Activated CD4-positive, alpha-beta memory T cell treated with anti-CD3 and anti-CD28 coated beads for 36 hours (primary cell): Measurements from ENCODE around the gene ABHD8. TPM values are rescaled to one million over a fixed set of nuclear protein-coding genes. Genes with fewer than 3 reads are reported as not detected.

Experiments used
- CTCF ChIA-PET: fragments of 350-600 bp; sonication (Branson Sonifier 250); formaldehyde crosslinking; loops from one replicate; lab custom pipeline; 2021; ENCODE audit warnings: antibody characterized with exemption, inconsistent platforms; lab: Charles Lee
- POLR2A ChIA-PET: fragments of 350-600 bp; sonication (Branson Sonifier 250); formaldehyde crosslinking; loops from one replicate; lab custom pipeline; 2021; ENCODE audit warnings: antibody characterized with exemption; lab: Charles Lee
- DNase-seq: peaks from one replicate; pipeline ENCODE4 v3.0.0-alpha.2; 2020
- H3K27ac Mint-ChIP-seq: one replicate; pipeline ENCODE4 v1.8.0; 2021; ENCODE audit warnings: mixed read lengths
- H3K27me3 Mint-ChIP-seq: one replicate; pipeline ENCODE4 v1.8.0; 2021; ENCODE audit warnings: mixed read lengths
- H3K36me3 Mint-ChIP-seq: one replicate; pipeline ENCODE4 v1.8.0; 2021; ENCODE audit warnings: mixed read lengths
- H3K4me1 Mint-ChIP-seq: one replicate; pipeline ENCODE4 v1.8.0; 2021; ENCODE audit warnings: low read depth, mixed read lengths
- H3K4me3 Mint-ChIP-seq: one replicate; pipeline ENCODE4 v1.8.0; 2021; ENCODE audit warnings: mild to moderate bottlenecking, mixed read lengths
- H3K9me3 Mint-ChIP-seq: one replicate; pipeline ENCODE4 v1.8.0; 2021; ENCODE audit warnings: mixed read lengths
- intact Hi-C: fragments of 100-400 bp; cut with micrococcal nuclease; formaldehyde crosslinking; loops from one replicate; pipeline ENCODE4 v1.15.1; 2023
- total RNA-seq, 2 experiments: library from RNA; stranded (reverse); gene quantifications; one replicate each; pipeline ENCODE4 v1.2.3, GENCODE V29; 2021

ABHD8 gene, protein sequence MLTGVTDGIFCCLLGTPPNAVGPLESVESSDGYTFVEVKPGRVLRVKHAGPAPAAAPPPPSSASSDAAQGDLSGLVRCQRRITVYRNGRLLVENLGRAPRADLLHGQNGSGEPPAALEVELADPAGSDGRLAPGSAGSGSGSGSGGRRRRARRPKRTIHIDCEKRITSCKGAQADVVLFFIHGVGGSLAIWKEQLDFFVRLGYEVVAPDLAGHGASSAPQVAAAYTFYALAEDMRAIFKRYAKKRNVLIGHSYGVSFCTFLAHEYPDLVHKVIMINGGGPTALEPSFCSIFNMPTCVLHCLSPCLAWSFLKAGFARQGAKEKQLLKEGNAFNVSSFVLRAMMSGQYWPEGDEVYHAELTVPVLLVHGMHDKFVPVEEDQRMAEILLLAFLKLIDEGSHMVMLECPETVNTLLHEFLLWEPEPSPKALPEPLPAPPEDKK
- total RNA-seq: 1 to 10 TPM; 7.7 to 7.9 TPM

DNA sequence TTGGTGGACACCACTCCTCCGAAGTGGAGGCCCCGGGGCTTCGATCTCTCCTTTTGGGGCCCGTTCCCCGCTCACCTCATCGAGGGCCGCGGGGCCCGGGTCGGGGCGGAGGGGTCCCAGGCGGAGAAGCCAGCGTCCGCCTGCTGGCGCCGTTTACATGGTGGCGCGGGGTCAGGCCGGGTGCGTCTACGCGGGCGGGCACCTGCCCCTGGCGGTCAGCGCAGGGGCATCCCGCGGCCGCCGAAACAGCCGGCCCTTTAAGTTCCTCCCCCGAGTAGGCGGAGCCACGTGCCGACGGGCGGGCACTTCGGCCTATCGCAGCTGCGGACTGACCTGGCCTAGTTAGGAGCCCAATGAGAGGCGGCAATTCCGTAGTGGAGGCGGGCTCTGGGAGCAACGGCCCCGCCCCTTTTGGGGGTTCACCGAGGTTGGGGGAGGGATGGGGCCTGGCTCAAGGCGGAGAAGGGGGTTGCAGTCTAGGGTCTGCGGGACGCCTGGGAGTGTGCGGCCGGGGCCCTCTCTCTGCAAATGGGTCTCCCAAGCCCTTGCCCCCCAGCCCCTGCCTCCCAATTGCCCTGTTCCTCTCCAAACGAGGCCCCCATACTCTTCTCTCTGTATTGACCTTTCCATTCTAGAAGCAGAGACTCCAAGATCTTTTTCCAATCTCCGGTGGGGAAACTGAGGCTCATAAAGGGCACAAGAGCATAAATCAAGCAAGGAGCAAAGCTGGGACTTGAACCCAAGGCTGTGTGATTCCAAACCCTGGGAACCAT, at the start of gene ABHD8:
ABHD8 (minus strand) TSS at position 259 of the 773 bp plus-strand sequence. CDS start 1,809 bp downstream, outside the sequence.
- intact Hi-C loops: no loop called here
- peaks cover under 1% of the 10 kb centered on the region for H3K9me3 Mint-ChIP-seq
- no peak within 1 kb of the TSS for H3K27ac Mint-ChIP-seq
- H3K27me3 Mint-ChIP-seq: no peaks in the 10 kb centered on the region
- H3K36me3 Mint-ChIP-seq: no peaks in the 10 kb centered on the region
- peaks cover 43% of the 10 kb centered on the region for H3K4me1 Mint-ChIP-seq
- DNase-seq: peak; percentile 96
- CTCF ChIA-PET: interaction anchor here (0.7 to 2.4 kb wide), 6 partner anchors 7 to 82 kb away, joined by 3 to 18 read pairs (median 5); partner anchors contain the start of gene BABAM1
- peak within 1 kb of the TSS; percentile 64 for H3K4me3 Mint-ChIP-seq
- POLR2A ChIA-PET: interaction anchor here (0.7 kb wide), 1 partner anchor 1233 kb away, joined by 4 read pairs; no protein-coding TSS in a partner anchor

DNA sequence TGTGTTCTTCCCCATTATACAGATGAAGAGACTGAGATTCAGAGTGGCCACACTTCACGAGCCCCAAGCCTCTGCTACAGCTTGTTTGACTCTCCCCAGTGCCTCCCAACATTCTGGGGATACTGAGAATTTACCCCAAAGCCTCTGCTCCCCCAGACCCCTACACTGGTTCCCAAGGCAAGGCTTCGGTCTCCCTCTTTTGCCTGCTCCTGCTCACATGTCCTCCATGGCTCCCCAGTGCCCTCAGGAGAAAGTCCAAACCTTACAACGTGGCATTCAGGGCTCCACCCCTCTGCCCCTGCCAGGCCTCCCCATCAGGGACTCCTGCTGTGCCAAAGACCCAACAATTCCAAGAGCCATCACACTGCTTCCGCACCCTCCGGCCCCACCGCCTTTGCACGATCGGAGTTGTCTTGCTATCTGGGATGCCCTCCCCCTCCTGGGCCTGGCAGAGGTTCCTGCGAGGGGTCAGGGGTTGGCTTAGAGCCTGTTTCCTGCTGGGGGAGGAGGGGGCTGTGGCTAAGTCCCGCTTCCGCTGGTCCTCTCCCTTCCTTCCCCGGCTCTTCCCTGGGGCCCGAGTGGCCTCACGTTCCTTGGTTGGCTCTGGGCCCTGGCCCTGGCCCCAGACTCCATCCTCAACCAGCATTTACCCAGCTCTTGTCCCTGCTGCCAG, 49.5 kb upstream of the ABHD8 start:
- ChIA-PET POLR2A (no interaction called here), CTCF (no interaction called here)
- no peaks in the 10 kb centered on the region for H3K9me3 Mint-ChIP-seq
- H3K4me3 Mint-ChIP-seq: no peak overlapping the region
- no peaks in the 10 kb centered on the region for H3K4me1 Mint-ChIP-seq
- no peak for DNase-seq
- intact Hi-C loops: no loop called here
- H3K36me3 Mint-ChIP-seq: no peaks in the 10 kb centered on the region
- H3K27ac Mint-ChIP-seq: no peak overlapping the region
- peaks cover 7% of the 10 kb centered on the region for H3K27me3 Mint-ChIP-seq

DNA sequence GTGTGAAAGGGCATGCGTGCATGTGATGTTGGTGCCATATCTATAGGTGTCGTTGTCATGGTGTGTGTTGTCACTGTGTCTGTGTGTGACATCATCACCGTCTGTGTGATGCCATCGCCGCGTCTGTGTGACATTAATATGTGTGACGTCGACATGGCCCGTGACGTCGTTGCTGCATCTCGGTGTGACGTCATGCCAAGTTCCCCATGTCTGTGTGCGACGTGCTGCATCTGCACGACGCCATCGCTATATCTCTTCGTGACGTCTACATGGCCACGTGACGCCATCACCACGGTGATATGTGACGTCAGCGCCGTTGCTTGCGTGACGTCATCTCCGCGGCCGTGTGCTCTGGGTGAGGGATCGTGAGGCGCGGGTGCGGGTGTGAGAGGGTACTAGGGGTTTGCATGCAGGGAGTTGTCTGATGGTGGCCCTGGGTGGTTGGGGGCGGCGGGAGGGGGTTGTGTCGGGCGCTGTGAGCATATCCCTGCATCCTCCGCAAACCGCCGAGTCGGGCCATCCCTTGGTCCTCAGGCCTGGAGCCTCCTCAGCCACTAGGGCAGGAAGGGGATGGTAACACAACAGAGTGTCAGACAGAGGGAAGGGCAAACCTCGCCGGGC, 48.7 kb upstream of the ABHD8 start:
- H3K4me3 Mint-ChIP-seq: no peak overlapping the region
- H3K4me1 Mint-ChIP-seq: no peaks in the 10 kb centered on the region
- no peaks in the 10 kb centered on the region for H3K9me3 Mint-ChIP-seq
- no peak overlapping the region for H3K27ac Mint-ChIP-seq
- ChIA-PET POLR2A (no interaction called here), CTCF (interaction anchor here (1.0 kb wide), 1 partner anchor 34 kb away, joined by 3 read pairs; no protein-coding TSS in a partner anchor)
- no peak for DNase-seq
- peaks cover 8% of the 10 kb centered on the region for H3K27me3 Mint-ChIP-seq
- intact Hi-C loops: no loop called here
- no peaks in the 10 kb centered on the region for H3K36me3 Mint-ChIP-seq

DNA sequence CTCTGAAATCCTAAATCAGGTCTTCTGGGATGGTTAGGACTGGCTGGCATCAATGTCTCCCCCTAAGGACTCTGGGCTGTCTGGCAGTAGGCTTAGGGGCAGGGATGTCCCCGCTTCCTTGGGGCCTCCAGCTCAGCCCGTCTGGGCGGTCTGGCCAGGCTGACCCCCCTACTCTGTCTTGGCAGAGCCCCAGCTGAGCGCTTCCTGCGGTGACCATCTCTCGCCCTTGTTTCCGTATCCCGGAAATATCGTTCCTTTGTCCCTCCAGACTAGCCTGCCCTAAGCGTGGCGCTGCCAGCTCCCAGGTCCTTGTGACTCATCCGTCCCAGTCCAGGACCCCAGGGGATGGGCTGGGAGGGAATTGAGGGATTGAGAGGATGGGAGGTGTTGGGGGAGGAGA, 45.5 kb upstream of the ABHD8 start:
- Mint-ChIP-seq H3K4me3 (no peak overlapping the region), H3K27ac (no peak overlapping the region), H3K27me3 (peaks cover 8% of the 10 kb centered on the region), H3K36me3 (peaks cover 2% of the 10 kb centered on the region), H3K4me1 (peaks cover 4% of the 10 kb centered on the region), H3K9me3 (no peaks in the 10 kb centered on the region)
- intact Hi-C loops: no loop called here
- no peak for DNase-seq
- ChIA-PET POLR2A (no interaction called here), CTCF (interaction anchor here (4.5 kb wide), 1 partner anchor 37 kb away, joined by 42 read pairs; no protein-coding TSS in a partner anchor)

DNA sequence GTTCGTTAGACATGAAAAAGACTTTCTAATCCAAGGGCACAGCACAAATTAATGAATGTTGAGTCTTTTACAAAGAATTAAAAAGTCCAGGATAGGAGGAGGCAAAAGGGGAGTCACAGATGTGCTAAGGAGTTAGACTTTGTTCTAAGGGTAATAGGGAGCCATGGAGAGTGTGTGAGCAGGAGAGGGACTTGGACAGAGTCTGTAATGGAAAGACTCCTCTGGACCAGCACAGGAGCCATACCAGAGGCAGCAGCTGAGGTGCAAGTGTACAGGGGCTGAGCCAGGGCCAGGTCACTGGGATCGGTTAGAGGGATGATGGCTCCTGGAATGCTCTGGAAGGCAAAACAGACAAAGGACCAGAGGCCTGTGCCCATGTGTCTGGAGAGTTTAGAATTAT, 44.7 kb upstream of the ABHD8 start:
- DNase-seq: no peak
- H3K27me3 Mint-ChIP-seq: peaks cover 8% of the 10 kb centered on the region
- CTCF ChIA-PET: interaction anchor here (4.5 kb wide), 1 partner anchor 38 kb away, joined by 42 read pairs; no protein-coding TSS in a partner anchor
- POLR2A ChIA-PET: no interaction called here
- H3K4me3 Mint-ChIP-seq: no peak overlapping the region
- intact Hi-C loops: no loop called here
- H3K4me1 Mint-ChIP-seq: peaks cover 4% of the 10 kb centered on the region
- H3K27ac Mint-ChIP-seq: no peak overlapping the region
- no peaks in the 10 kb centered on the region for H3K9me3 Mint-ChIP-seq
- peaks cover 2% of the 10 kb centered on the region for H3K36me3 Mint-ChIP-seq

DNA sequence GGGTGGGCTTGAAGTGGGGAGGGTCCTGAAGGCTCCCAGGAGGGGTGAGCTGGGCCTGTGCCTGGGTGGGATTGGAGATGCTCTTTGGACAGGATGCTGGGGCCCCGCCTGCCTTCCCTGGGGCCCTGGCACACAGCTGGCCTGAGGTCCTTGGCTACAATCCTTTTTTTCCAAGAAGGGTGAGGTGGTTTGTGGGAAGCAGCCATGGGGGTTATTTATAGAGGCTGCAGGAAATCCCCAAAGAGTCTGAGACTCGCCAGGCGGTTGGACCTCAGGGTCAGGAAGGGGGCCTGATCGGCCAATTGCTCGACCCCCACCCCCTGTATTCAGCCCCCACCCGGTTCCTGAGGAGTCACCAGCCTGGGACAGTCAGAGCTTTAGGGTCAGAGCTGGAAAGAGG, 44.1 kb upstream of the ABHD8 start:
- Mint-ChIP-seq H3K4me3 (no peak overlapping the region), H3K4me1 (peaks cover 4% of the 10 kb centered on the region), H3K9me3 (no peaks in the 10 kb centered on the region), H3K36me3 (peaks cover 2% of the 10 kb centered on the region), H3K27ac (no peak overlapping the region), H3K27me3 (peaks cover 8% of the 10 kb centered on the region)
- ChIA-PET POLR2A (no interaction called here), CTCF (interaction anchor here (0.8 to 4.5 kb wide), 2 partner anchors 38 to 82 kb away, joined by 3 to 42 read pairs; no protein-coding TSS in a partner anchor)
- DNase-seq: no peak
- intact Hi-C loops: no loop called here

DNA sequence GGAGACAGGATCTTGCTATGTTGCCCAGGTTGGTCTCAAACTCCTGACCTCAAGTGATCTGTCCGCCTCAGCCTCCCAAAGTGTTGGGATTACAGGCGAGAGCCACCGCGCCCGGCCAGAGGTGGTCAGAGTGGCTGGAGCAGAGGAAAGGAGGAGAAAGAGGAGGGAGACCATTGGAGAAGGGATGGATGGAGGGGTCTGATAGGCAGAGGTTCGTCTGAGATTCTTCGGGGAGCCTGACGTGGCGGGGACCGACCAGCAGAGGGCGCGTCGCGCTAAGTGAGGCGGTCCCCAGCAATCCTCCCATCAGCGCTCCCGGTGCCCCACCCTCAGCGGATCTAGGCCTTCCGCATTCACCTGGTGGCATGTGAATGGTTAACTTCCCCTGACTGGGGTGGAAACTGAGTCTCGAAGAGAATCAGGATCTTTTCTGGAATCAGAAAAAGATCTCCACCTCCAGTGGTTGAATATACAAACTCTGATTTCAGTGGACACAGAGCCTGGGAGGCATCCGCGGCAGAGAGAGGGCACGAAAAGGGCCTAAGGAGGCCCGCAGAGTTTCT, 43.0 kb upstream of the ABHD8 start:
- Mint-ChIP-seq H3K4me3 (no peak overlapping the region), H3K9me3 (no peaks in the 10 kb centered on the region), H3K27me3 (peaks cover 4% of the 10 kb centered on the region), H3K36me3 (peaks cover 2% of the 10 kb centered on the region), H3K27ac (no peak overlapping the region), H3K4me1 (peaks cover 4% of the 10 kb centered on the region)
- DNase-seq: peak; percentile 87
- ChIA-PET CTCF (interaction anchor here (0.8 to 4.5 kb wide), 10 partner anchors 11 to 133 kb away, joined by 3 to 42 read pairs (median 4); partner anchors contain the start of genes ANO8, DDA1 and MRPL34), POLR2A (no interaction called here)
- intact Hi-C loops: loop anchor here (1.0 kb wide), 1 partner anchor 40 kb away; no protein-coding TSS in a partner anchor

DNA sequence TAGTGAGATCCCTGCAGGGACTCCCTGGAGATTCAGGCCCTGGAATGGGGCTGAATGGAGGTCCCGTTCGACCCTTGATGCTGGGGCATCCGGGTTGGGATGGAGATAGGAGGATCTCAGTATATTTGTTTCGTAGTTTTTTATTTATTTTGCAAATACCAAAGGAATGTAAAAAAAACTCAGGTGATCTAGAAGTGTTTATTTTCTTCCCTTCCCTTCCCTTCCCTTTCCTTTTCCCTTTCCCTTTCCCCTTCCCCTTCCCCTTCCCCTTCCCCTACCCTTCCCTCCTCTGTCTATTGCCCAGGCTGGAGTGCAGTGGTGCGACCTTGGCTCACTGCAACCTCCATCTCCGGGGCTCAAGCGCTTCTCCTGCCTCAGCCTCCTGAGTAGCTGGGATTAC, 38.6 kb upstream of the ABHD8 start:
- peaks cover 16% of the 10 kb centered on the region for H3K4me1 Mint-ChIP-seq
- no peak overlapping the region for H3K4me3 Mint-ChIP-seq
- intact Hi-C loops: no loop called here
- H3K9me3 Mint-ChIP-seq: no peaks in the 10 kb centered on the region
- CTCF ChIA-PET: interaction anchor here (0.6 to 2.3 kb wide), 2 partner anchors 44 to 534 kb away, joined by 3 to 8 read pairs; no protein-coding TSS in a partner anchor
- POLR2A ChIA-PET: no interaction called here
- no peak overlapping the region for H3K27ac Mint-ChIP-seq
- DNase-seq: no peak
- H3K27me3 Mint-ChIP-seq: no peaks in the 10 kb centered on the region
- peaks cover 4% of the 10 kb centered on the region for H3K36me3 Mint-ChIP-seq

DNA sequence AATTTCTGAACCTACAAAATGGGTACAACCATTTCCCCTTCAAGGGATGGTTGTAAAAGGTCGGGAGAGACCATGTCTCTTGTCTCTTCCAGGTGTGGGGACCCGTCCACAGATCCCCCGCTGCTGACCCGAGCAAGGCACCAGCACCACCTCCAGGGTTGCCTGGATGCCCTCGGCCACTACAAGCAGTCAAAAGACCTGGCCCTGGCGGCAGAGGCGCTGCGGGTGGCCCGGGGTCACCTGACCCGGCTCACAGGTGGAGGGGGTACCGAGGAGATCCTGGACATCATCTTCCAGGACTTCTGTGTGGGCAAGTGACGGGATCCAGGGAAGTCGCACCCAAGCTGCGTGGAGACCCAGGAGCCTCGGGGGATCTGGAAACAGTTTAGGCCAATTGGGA, 38.2 kb upstream of the ABHD8 start:
- H3K4me3 Mint-ChIP-seq: no peak overlapping the region

DNA sequence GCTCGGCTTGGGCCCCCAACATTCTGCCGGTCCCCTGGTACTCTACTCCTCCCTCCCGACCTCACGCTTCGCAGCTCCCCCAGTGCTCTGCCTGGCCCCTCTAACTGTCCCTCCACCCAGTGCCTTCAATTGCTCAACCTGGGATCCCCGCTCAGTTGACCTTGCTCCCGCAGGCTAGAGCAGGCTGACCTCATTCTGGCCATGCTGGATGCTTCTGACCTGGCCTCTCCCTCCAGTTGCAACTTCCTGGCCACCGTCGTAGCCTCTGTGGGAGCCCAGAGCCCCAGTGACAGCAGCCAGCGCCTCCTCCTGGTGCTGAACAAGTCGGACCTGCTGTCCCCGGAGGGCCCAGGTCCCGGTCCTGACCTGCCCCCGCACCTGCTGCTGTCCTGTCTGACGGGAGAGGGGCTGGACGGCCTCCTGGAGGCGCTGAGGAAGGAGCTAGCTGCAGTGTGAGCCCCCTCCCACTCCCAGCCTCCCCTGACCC, 37.7 kb upstream of the ABHD8 start:
- H3K4me3 Mint-ChIP-seq: no peak overlapping the region
- peaks cover 14% of the 10 kb centered on the region for H3K4me1 Mint-ChIP-seq
- peaks cover 4% of the 10 kb centered on the region for H3K36me3 Mint-ChIP-seq
- no peak overlapping the region for H3K27ac Mint-ChIP-seq
- DNase-seq: no peak
- intact Hi-C loops: no loop called here
- no peaks in the 10 kb centered on the region for H3K9me3 Mint-ChIP-seq
- no peaks in the 10 kb centered on the region for H3K27me3 Mint-ChIP-seq
- CTCF ChIA-PET: no interaction called here
- POLR2A ChIA-PET: no interaction called here

More for the DNA sequence above, 38.2 kb upstream of the ABHD8 start:
- peaks cover 15% of the 10 kb centered on the region for H3K4me1 Mint-ChIP-seq
- peaks cover 4% of the 10 kb centered on the region for H3K36me3 Mint-ChIP-seq
- no peak for DNase-seq
- H3K9me3 Mint-ChIP-seq: no peaks in the 10 kb centered on the region
- H3K27me3 Mint-ChIP-seq: no peaks in the 10 kb centered on the region
- POLR2A ChIA-PET: no interaction called here
- intact Hi-C loops: no loop called here
- H3K27ac Mint-ChIP-seq: no peak overlapping the region
- CTCF ChIA-PET: interaction anchor here (0.6 to 2.3 kb wide), 2 partner anchors 45 to 534 kb away, joined by 3 to 8 read pairs; no protein-coding TSS in a partner anchor
